Endothelial cell (in vitro differentiated cells): ENCODE data around the gene ECSIT. TPM values are rescaled to one million over a fixed set of nuclear protein-coding genes. Genes with fewer than 3 reads are reported as not detected.

Experiments used
- DNase-seq: peaks from one replicate; pipeline ENCODE4 v3.0.0; 2021; ENCODE audit warnings: low spot score
- H3K27ac Mint-ChIP-seq: one replicate; pipeline ENCODE4 v1.8.0; 2021; ENCODE audit warnings: mixed read lengths, inconsistent platforms; ENCODE audit not compliant: unreplicated experiment
- H3K27me3 Mint-ChIP-seq: one replicate; pipeline ENCODE4 v1.8.0; 2021; ENCODE audit warnings: mild to moderate bottlenecking, moderate library complexity, mixed read lengths, inconsistent platforms; ENCODE audit not compliant: unreplicated experiment
- H3K36me3 Mint-ChIP-seq: one replicate; pipeline ENCODE4 v1.8.0; 2021; ENCODE audit warnings: mild to moderate bottlenecking, low read depth, mixed read lengths, inconsistent platforms; ENCODE audit not compliant: unreplicated experiment
- H3K4me1 Mint-ChIP-seq: one replicate; pipeline ENCODE4 v1.8.0; 2021; ENCODE audit warnings: mild to moderate bottlenecking, mixed read lengths, inconsistent platforms; ENCODE audit not compliant: unreplicated experiment
- H3K4me3 Mint-ChIP-seq: one replicate; pipeline ENCODE4 v1.8.0; 2021; ENCODE audit warnings: mild to moderate bottlenecking, mixed read lengths, inconsistent platforms; ENCODE audit not compliant: unreplicated experiment
- H3K9me3 Mint-ChIP-seq: one replicate; pipeline ENCODE4 v1.8.0; 2021; ENCODE audit warnings: mixed read lengths, inconsistent platforms; ENCODE audit not compliant: unreplicated experiment
- total RNA-seq: library from RNA; stranded (reverse); fragmentation: NEBNext Ultra II Directional; extraction: Animal tissue kit (Norgen Biotek cat#: 25700); gene quantifications from one replicate; pipeline ENCODE4 v1.2.1, GENCODE V29; 2021; ENCODE audit not compliant: unreplicated experiment
- TF ChIP-seq, protein P1 (sequence below): fragments of 200-600 bp; sonication (generic); IDR thresholded peaks from one replicate; pipeline ENCODE4 v1.5.0; 2021; ENCODE audit warnings: antibody characterized with exemption; ENCODE audit not compliant: unreplicated experiment

The ECSIT gene
- total RNA-seq, 1 donor from 2014 or later: 16.7 TPM

DNA sequence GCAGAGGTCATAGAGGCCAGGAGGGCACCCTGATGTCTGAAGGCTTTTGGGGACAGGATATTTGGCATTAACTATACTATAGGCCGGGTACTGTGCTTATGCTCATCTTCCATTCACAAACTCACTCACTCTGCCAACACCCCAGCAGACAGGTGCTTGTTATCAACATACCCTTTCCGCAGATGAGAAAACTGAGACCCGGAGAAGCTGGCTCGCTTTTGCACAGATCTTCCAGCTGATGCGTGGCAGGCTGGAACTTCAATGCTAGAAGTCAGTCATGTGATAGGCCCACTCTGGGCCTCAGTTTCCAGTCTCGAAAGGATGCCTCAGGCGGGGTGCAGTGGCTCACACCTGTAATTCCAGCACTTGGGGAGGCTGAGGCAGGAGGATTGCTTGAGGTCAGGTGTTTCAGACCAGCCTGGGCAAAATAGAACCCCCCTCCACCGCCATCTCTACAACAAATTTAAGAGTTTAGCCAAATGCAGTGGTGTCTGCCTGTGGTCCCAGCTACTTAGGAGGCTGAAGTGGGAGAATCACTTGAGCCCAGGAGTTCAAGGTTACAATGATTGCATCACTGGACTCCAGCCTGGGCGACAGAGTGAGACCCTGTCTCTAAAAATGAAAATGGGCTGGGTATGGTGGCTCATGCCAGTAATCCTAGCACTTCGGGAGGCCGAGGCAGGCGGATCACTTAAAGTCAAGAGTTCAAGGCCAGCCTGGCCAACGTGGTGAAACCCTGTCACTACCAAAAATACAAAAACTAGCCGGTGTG is 19.2 kb upstream of the ECSIT start:
- H3K27ac Mint-ChIP-seq: no peak overlapping the region
- H3K4me3 Mint-ChIP-seq: no peak overlapping the region
- H3K36me3 Mint-ChIP-seq: peaks cover 6% of the 10 kb centered on the region
- TF ChIP-seq, protein P1, sequence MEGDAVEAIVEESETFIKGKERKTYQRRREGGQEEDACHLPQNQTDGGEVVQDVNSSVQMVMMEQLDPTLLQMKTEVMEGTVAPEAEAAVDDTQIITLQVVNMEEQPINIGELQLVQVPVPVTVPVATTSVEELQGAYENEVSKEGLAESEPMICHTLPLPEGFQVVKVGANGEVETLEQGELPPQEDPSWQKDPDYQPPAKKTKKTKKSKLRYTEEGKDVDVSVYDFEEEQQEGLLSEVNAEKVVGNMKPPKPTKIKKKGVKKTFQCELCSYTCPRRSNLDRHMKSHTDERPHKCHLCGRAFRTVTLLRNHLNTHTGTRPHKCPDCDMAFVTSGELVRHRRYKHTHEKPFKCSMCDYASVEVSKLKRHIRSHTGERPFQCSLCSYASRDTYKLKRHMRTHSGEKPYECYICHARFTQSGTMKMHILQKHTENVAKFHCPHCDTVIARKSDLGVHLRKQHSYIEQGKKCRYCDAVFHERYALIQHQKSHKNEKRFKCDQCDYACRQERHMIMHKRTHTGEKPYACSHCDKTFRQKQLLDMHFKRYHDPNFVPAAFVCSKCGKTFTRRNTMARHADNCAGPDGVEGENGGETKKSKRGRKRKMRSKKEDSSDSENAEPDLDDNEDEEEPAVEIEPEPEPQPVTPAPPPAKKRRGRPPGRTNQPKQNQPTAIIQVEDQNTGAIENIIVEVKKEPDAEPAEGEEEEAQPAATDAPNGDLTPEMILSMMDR: no peak
- H3K4me1 Mint-ChIP-seq: no peaks in the 10 kb centered on the region
- DNase-seq: no peak
- H3K9me3 Mint-ChIP-seq: no peaks in the 10 kb centered on the region
- H3K27me3 Mint-ChIP-seq: no peaks in the 10 kb centered on the region

DNA sequence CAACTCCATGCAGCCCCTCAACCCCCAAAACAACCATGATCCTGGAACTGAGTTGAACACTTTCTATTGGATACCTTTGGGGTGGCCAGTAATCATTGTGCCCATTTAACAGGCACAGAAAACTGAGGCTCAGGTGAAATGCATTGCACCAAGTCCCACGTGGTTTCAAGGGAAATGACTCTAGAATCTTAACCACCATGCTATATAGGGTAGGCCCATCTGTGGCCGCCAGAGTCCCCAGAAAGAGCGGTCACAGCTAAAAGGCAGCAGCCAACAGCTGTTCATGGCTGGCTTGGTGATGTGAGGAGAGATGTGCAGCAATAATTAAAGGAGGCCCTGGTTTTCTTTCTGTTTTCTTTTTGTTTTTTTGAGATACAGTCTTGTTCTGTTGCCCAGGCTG is 12.3 kb upstream of the ECSIT start:
- no peak overlapping the region for H3K4me3 Mint-ChIP-seq
- H3K9me3 Mint-ChIP-seq: no peaks in the 10 kb centered on the region
- no peaks in the 10 kb centered on the region for H3K4me1 Mint-ChIP-seq
- H3K27ac Mint-ChIP-seq: no peak overlapping the region
- TF ChIP-seq, protein P1: no peak
- H3K27me3 Mint-ChIP-seq: peaks cover 9% of the 10 kb centered on the region
- no peaks in the 10 kb centered on the region for H3K36me3 Mint-ChIP-seq
- no peak for DNase-seq

DNA sequence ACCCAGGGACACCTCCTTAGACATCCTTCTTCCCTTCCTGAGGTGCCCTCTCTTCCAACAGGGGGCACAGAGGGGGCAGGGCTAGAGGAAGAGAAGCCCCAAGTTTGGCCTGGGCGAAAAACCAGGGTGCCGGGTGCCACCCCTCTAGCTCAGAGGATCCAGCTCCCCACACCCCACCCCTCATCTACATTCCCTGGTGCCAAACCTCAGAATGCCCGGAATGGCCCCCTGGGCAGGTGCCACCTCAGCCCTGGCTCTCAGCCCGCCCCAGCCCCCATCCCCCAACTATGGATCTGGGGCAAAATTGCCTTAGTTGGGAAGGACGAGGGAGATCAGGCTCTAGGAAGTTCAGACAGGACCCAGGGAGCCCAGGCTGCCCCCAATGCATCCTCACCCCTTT is 11.7 kb upstream of the ECSIT start:
- H3K4me1 Mint-ChIP-seq: no peaks in the 10 kb centered on the region
- no peak overlapping the region for H3K4me3 Mint-ChIP-seq
- H3K36me3 Mint-ChIP-seq: no peaks in the 10 kb centered on the region
- peaks cover 10% of the 10 kb centered on the region for H3K27me3 Mint-ChIP-seq
- no peak for DNase-seq
- H3K9me3 Mint-ChIP-seq: no peaks in the 10 kb centered on the region
- H3K27ac Mint-ChIP-seq: no peak overlapping the region
- TF ChIP-seq, protein P1: no peak

DNA sequence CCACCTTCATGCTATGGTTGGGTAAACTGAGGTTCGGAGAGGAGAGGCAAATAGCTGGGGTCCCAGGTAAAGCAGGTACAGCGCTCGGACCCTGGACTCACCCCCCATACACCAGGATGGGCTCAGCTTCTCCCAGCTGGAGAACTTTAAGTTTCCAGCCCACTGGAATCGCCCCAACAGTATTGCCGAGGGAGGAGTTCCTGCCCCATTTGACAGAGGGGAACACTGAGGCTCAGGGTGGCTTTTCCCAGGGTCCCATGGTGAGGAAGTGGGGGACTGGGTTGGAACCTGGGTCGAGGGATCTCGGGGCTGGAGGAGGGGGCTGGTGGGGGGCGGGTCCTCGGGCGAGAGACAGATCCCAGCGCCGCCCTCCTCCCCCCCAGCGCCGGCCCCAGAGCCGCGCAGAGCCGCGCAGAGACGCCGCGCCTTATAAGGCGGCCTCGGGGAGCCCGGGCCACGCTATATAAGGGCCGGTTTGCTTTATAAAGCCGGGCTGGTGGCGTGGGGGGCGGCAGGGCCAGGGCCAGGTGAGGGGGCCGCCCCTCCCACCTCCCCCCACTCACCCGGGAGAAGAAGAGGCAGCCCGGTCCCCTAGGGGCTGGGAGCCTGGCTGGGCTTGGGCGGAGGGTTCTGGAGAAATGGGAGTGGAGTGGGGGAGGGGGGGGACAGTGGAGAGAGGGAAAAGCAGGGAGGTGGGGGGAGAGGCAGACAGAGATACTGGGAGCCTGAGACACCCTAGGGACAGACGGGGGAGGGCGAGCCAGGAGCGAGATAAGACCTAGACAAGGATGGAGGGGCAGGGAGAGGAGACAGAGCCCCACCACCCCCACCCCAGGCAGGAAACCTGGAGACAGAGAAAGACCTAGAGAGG is 10.8 kb upstream of the ECSIT start:
- no peak for DNase-seq
- no peaks in the 10 kb centered on the region for H3K36me3 Mint-ChIP-seq
- H3K4me3 Mint-ChIP-seq: no peak overlapping the region
- no peak overlapping the region for H3K27ac Mint-ChIP-seq
- H3K4me1 Mint-ChIP-seq: peaks cover 2% of the 10 kb centered on the region
- H3K9me3 Mint-ChIP-seq: no peaks in the 10 kb centered on the region
- peaks cover 13% of the 10 kb centered on the region for H3K27me3 Mint-ChIP-seq
- TF ChIP-seq, protein P1: no peak
